Measurements from ENCODE around the gene PSTPIP1.

DNA sequence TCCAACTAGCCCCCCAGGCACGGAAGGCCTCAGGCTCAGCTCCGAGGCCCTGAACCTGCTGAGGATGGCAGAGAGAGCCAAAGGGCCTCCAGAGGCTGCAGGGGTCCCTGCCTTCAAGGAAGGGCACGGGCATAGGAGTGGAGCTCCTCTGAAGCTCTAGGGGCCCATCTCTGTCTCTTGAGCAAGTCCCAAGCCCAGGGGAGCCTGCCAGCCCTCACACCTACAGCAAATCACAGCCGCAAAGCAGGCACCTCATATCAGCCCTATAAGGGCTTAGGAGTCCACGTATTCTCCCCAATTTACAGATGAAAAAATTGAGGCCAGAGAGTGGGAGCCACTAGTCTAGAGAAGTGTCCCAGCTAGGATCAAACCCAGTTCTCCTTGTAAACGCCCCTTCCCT, 14.2 kb downstream of the PSTPIP1 start:
- TF ChIP-seq, protein P1, sequence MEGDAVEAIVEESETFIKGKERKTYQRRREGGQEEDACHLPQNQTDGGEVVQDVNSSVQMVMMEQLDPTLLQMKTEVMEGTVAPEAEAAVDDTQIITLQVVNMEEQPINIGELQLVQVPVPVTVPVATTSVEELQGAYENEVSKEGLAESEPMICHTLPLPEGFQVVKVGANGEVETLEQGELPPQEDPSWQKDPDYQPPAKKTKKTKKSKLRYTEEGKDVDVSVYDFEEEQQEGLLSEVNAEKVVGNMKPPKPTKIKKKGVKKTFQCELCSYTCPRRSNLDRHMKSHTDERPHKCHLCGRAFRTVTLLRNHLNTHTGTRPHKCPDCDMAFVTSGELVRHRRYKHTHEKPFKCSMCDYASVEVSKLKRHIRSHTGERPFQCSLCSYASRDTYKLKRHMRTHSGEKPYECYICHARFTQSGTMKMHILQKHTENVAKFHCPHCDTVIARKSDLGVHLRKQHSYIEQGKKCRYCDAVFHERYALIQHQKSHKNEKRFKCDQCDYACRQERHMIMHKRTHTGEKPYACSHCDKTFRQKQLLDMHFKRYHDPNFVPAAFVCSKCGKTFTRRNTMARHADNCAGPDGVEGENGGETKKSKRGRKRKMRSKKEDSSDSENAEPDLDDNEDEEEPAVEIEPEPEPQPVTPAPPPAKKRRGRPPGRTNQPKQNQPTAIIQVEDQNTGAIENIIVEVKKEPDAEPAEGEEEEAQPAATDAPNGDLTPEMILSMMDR (IDR thresholded peaks at IDR 0.05), result no peak
- no peak for TF ChIP-seq POLR2A (IDR thresholded peaks at IDR 0.05)
